Small intestine (tissue), 7 donors: ENCODE measurements around the gene MED12L. TPM values are rescaled to one million over a fixed set of nuclear protein-coding genes. Genes with fewer than 3 reads are reported as not detected.
"Not testable (repeated sequence)": the region's sequence is repeated elsewhere in the genome, so short reads cannot be mapped to it uniquely, and the experiment has no call there.

Experiments
- DNase-seq, 2 donors: peaks; one replicate each; pipeline versions ENCODE4 v3.0.0 to v3.0.0-alpha.2; 2013
- FAIRE-seq: peaks from 2 replicates; lab custom pipeline; 2012; peaks lifted over from hg19 to GRCh38; lab: Jason Lieb, UNC
- H3K27ac ChIP-seq, 3 donors: one replicate each; pipeline ENCODE4 v1.5.1; 2013; ENCODE audit warnings: low read length in 2 of 3, mild to moderate bottlenecking in 2 of 3, control low read depth in 1 of 3, inconsistent platforms in 1 of 3, low read depth in 1 of 3, moderate library complexity in 1 of 3
- H3K27me3 ChIP-seq, 3 donors: one replicate each; pipeline ENCODE4 v1.6.1; 2013; ENCODE audit warnings: low read length in 3 of 3, inconsistent platforms in 1 of 3; ENCODE audit not compliant: control insufficient read depth in 3 of 3, insufficient read depth in 3 of 3
- H3K36me3 ChIP-seq, 3 donors: one replicate each; pipeline ENCODE4 v1.6.1; 2013; ENCODE audit warnings: low read length in 3 of 3, inconsistent platforms in 1 of 3, low read depth in 1 of 3, mild to moderate bottlenecking in 1 of 3, moderate library complexity in 1 of 3; ENCODE audit not compliant: control insufficient read depth in 3 of 3, insufficient read depth in 2 of 3
- H3K4me1 ChIP-seq, 3 donors: one replicate each; pipeline ENCODE4 v1.6.1; 2013; ENCODE audit warnings: low read length in 2 of 3, inconsistent platforms in 1 of 3, low read depth in 1 of 3, mild to moderate bottlenecking in 1 of 3, moderate library complexity in 1 of 3; ENCODE audit not compliant: control insufficient read depth in 3 of 3, insufficient read depth in 2 of 3
- H3K4me3 ChIP-seq, 3 donors: one replicate each; pipeline ENCODE4 v1.5.1; 2013; ENCODE audit warnings: low read length in 3 of 3, control low read depth in 1 of 3, inconsistent platforms in 1 of 3, low read depth in 1 of 3, mild to moderate bottlenecking in 1 of 3, moderate library complexity in 1 of 3
- H3K9me3 ChIP-seq, 2 donors: one replicate each; pipeline ENCODE4 v1.6.1; 2013; ENCODE audit warnings: low read depth in 1 of 2, low read length in 1 of 2; ENCODE audit not compliant: control insufficient read depth in 2 of 2, insufficient read depth in 1 of 2
- WGBS, 3 donors: extraction: QIAGEN DNeasy Blood & Tissue Kit; methylation state at CpG; one replicate each; pipeline ENCODE4 v1.1.7; 2013; 5-methylcytosine and 5-hydroxymethylcytosine counted together
- polyA plus RNA-seq, 4 donors: library from polyadenylated mRNA; stranded (reverse) in 3 of 4; unstranded in 1 of 4; fragments of 200-250 nt in 3 of 4; fragments of 120-200 nt in 1 of 4; gene quantifications; one replicate each; pipeline versions ENCODE4 v1.2.1 to v1.2.3, GENCODE V29; 2013
- donor health status: healthy with polysubstance abuse.
- donor health status: control.
- donor health status: control.
- donor health status: Bipolar disorder and iron deficiency.
- donor health status: healthy.

Gene MED12L
- polyA plus RNA-seq, 4 donors, result 0.16 to 2.4 (median 0.36) TPM

- no peak for FAIRE-seq
- Histone ChIP-seq H3K27me3 (no peaks in the 10 kb centered on the region), H3K27ac (peak overlapping the region in 1 of 3 donors; percentile 34), H3K9me3 (no peaks in the 10 kb centered on the region), H3K36me3 (no peaks in the 10 kb centered on the region), H3K4me3 (no peak overlapping the region), H3K4me1 (peaks cover 0 to 6% (median 0%) of the 10 kb centered on the region in 3 donors)
- 17 to 22% (median 22%) methylated on average over 4 of the region's 4 CpGs for WGBS, 3 donors
- peak; percentile 14 to 24 for DNase-seq
Measured at GRCh38 chr3:151230646-151231045, 145.2 kb downstream of the MED12L start.

DNA sequence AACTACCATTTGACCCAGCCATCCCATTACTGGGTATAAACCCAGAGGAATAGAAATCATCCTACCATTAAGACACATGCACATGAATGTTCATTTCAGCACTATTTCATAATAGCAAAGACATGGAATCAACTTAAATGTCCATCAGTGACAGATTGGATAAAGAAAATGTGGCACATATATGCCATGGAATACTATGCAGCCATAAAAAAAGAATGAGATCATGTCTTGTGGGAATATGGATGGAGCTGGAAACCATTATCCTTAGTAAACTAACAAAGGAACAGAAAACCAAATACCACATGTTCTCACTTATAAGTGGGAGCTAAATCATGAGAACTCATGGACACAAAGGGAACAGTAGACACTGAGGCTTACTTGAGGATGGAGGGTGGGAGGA, 146.9 kb downstream of the MED12L start:
- H3K4me3 ChIP-seq, H3K27me3 ChIP-seq, H3K9me3 ChIP-seq, H3K4me1 ChIP-seq, FAIRE-seq, H3K27ac ChIP-seq, H3K36me3 ChIP-seq, DNase-seq: not testable (repeated sequence)

DNA sequence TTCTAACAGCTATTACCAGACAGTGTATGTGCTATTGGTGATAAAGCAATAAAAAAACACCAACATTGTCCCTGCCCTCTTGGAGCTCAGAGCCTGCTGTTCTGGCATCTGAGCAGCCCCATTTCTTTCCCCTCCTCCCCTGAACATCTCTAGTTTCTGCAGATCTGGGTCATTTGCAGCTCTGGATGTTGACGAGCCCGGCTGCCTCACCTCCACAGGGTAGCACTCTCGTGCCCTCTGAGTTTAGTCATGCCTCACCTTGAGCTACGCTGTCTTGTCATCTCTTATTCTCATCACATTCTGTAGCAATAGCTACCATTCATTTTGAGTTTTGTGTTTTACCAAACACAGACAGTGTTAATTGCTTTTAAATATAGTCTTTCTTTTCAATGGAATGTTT, 147.5 kb downstream of the MED12L start:
- Histone ChIP-seq H3K4me3 (no peak overlapping the region), H3K36me3 (no peaks in the 10 kb centered on the region), H3K27me3 (no peaks in the 10 kb centered on the region), H3K27ac (no peak overlapping the region), H3K4me1 (peaks cover 0 to 4% (median 0%) of the 10 kb centered on the region in 3 donors), H3K9me3 (no peaks in the 10 kb centered on the region)
- DNase-seq, result no peak
- 83 to 94% (median 90%) methylated on average over 4 of the region's 4 CpGs for WGBS, 3 donors
- FAIRE-seq, result no peak

DNA sequence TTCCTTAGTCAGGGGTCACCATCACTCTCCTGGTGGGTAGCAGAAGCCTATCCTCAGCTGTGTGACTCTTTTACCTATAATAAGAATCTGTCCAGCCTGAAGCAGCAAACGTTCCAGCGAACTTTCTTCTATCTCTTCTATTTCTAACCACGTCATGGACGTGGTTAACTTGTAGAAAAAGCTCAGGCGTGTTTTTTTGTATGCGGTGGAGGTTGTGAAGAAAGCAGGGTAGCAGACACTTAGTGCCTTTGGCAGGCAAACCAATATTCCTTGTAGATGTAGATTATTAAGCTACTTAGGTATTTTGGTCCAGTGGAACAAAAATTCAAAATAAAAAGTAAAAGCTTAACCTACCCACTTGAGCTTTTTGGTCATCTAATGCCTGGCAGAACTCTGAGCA, 149.4 kb downstream of the MED12L start:
- DNase-seq (no peak), FAIRE-seq (no peak)
- WGBS, 3 donors, result 79 to 86% (median 85%) methylated on average over 6 of the region's 6 CpGs
- Histone ChIP-seq H3K4me3 (no peak overlapping the region), H3K4me1 (no peaks in the 10 kb centered on the region), H3K9me3 (no peaks in the 10 kb centered on the region), H3K27ac (no peak overlapping the region), H3K36me3 (no peaks in the 10 kb centered on the region), H3K27me3 (no peaks in the 10 kb centered on the region)

GRCh38 chr3:151236316-151236715, 150.9 kb downstream of the MED12L start:
- H3K27ac ChIP-seq, result no peak overlapping the region
- WGBS, 3 donors, result 58 to 84% (median 74%) methylated on average over 2 of the region's 2 CpGs

GRCh38 chr3:151236736-151237135, 151.3 kb downstream of the MED12L start:
- H3K27ac ChIP-seq, result no peak overlapping the region

More at GRCh38 chr3:151236316-151236715, 150.9 kb downstream of the MED12L start:
- Histone ChIP-seq H3K36me3 (no peaks in the 10 kb centered on the region), H3K4me1 (no peaks in the 10 kb centered on the region), H3K27me3 (no peaks in the 10 kb centered on the region), H3K4me3 (no peak overlapping the region), H3K9me3 (no peaks in the 10 kb centered on the region)
- DNase-seq (no peak), FAIRE-seq (no peak)

GRCh38 chr3:151242006-151242405, 156.5 kb downstream of the MED12L start:
- H3K36me3 ChIP-seq, DNase-seq, H3K4me1 ChIP-seq, H3K9me3 ChIP-seq, H3K4me3 ChIP-seq, H3K27me3 ChIP-seq, FAIRE-seq, H3K27ac ChIP-seq: not testable (repeated sequence)
- WGBS, 3 donors, result 77 to 86% (median 77%) methylated on average over 7 to 18 of the region's 18 CpGs

More at GRCh38 chr3:151236736-151237135, 151.3 kb downstream of the MED12L start:
- Histone ChIP-seq H3K4me1 (no peaks in the 10 kb centered on the region), H3K36me3 (no peaks in the 10 kb centered on the region), H3K4me3 (no peak overlapping the region), H3K27me3 (no peaks in the 10 kb centered on the region), H3K9me3 (no peaks in the 10 kb centered on the region)
- FAIRE-seq (peak; percentile 15), DNase-seq (no peak)
- 88 to 95% (median 90%) methylated on average over 7 of the region's 7 CpGs for WGBS, 3 donors

GRCh38 chr3:151248772-151249337, 163.4 kb downstream of the MED12L start:
- Histone ChIP-seq H3K4me1 (no peaks in the 10 kb centered on the region), H3K9me3 (no peaks in the 10 kb centered on the region), H3K36me3 (no peaks in the 10 kb centered on the region), H3K27me3 (no peaks in the 10 kb centered on the region), H3K27ac (no peak overlapping the region), H3K4me3 (no peak overlapping the region)
- no peak for DNase-seq
- FAIRE-seq, result no peak
- WGBS, 3 donors, result 45 to 62% (median 57%) methylated on average over 3 of the region's 3 CpGs

GRCh38 chr3:151256749-151257148, 171.3 kb downstream of the MED12L start:
- H3K36me3 ChIP-seq, result no peaks in the 10 kb centered on the region
- no peaks in the 10 kb centered on the region for H3K9me3 ChIP-seq
- H3K27ac ChIP-seq, result no peak overlapping the region
- no peak for FAIRE-seq
- H3K4me1 ChIP-seq, result no peaks in the 10 kb centered on the region
- H3K27me3 ChIP-seq, result peaks cover 0 to 2% (median 0%) of the 10 kb centered on the region in 3 donors
- H3K4me3 ChIP-seq, result no peak overlapping the region
- DNase-seq, result no peak
- WGBS, 3 donors, result 78 to 82% (median 79%) methylated on average over 1 of the region's 1 CpG
